B cell (primary cell): ENCODE results near the gene ARPC4. TPM values are rescaled to one million over a fixed set of nuclear protein-coding genes. Genes with fewer than 3 reads are reported as not detected.

Experiments
- ATAC-seq: fragments of 200-7000 bp; cut with Tn5 transposase; one replicate; pipeline ENCODE4 v1.10.0; 2021; ENCODE audit warnings: low read depth, mild to moderate bottlenecking, moderate number of reproducible peaks, moderate library complexity
- CTCF ChIA-PET: fragments of 350-600 bp; sonication (Branson Sonifier 250); formaldehyde crosslinking; loops from one replicate; lab custom pipeline; 2021; ENCODE audit warnings: antibody characterized with exemption, inconsistent platforms; lab: Charles Lee
- POLR2A ChIA-PET: fragments of 350-600 bp; sonication (Branson Sonifier 250); formaldehyde crosslinking; loops from one replicate; lab custom pipeline; 2021; ENCODE audit warnings: antibody characterized with exemption; lab: Charles Lee
- DNase-seq: peaks from one replicate; pipeline ENCODE4 v3.0.0; 2013
- H2AFZ ChIP-seq: 2 replicates; pipeline ENCODE4 v1.6.1; 2012; ENCODE audit warnings: mild to moderate bottlenecking, low read depth, low read length; ENCODE audit not compliant: insufficient read depth, poor library complexity, severe bottlenecking
- H3K27ac ChIP-seq, 2 donors: 1 replicate in 1 of 2; 2 replicates in 1 of 2; pipeline ENCODE4 v1.5.1; 2012 to 2013; ENCODE audit warnings: low read length in 2 of 2, mild to moderate bottlenecking in 2 of 2, moderate library complexity in 1 of 2
- H3K27me3 ChIP-seq, 4 experiments: fragments of 200-600 bp in 1 of 4; sonication (generic) in 1 of 4; replicated peaks in 1 of 4; 1 replicate in 2 of 4; 2 replicates in 2 of 4; pipeline versions ENCODE4 v1.6.1 to v1.7.0; 2013 to 2016; ENCODE audit warnings: low read length in 3 of 4, mild to moderate bottlenecking in 2 of 4, mixed read lengths in 1 of 4, moderate library complexity in 1 of 4; ENCODE audit not compliant: insufficient read depth in 4 of 4, control insufficient read depth in 3 of 4; ENCODE audit errors: control extremely low read depth in 1 of 4
- H3K36me3 ChIP-seq, 2 experiments: replicated peaks in 1 of 2; 1 replicate in 1 of 2; 2 replicates in 1 of 2; pipeline versions ENCODE4 v1.6.1 to v1.7.1; 2013; ENCODE audit warnings: low read length in 1 of 2; ENCODE audit not compliant: insufficient read depth in 2 of 2, control insufficient read depth in 1 of 2; ENCODE audit errors: control extremely low read depth in 1 of 2, extremely low read depth in 1 of 2
- H3K4me1 ChIP-seq, 2 donors: fragments of 200-600 bp in 1 of 2; sonication (generic) in 1 of 2; 1 replicate in 1 of 2; 2 replicates in 1 of 2; pipeline versions ENCODE4 v1.5.1 to v1.6.1; 2013 to 2017; ENCODE audit warnings: low read length in 2 of 2; ENCODE audit not compliant: control insufficient read depth in 2 of 2, insufficient read depth in 2 of 2
- H3K4me2 ChIP-seq: replicated peaks from 2 replicates; pipeline ENCODE3; 2012; ENCODE audit warnings: mild to moderate bottlenecking, low read depth, low read length; ENCODE audit not compliant: poor library complexity, severe bottlenecking
- H3K4me3 ChIP-seq, 5 experiments: fragments of 200-600 bp in 1 of 5; sonication (generic) in 1 of 5; 1 replicate in 3 of 5; 2 replicates in 2 of 5; pipeline versions ENCODE4 v1.5.1 to v1.7.0; 2011 to 2016; ENCODE audit warnings: low read length in 4 of 5, mild to moderate bottlenecking in 4 of 5, low read depth in 2 of 5, control low read depth in 1 of 5, moderate library complexity in 1 of 5; ENCODE audit not compliant: insufficient read depth in 1 of 5; ENCODE audit errors: control extremely low read depth in 1 of 5, extremely low read depth in 1 of 5
- H3K79me2 ChIP-seq: fragments of 200-600 bp; sonication (generic); one replicate; pipeline ENCODE4 v1.6.0; 2016; ENCODE audit warnings: low read length; ENCODE audit not compliant: control insufficient read depth, insufficient read depth
- H3K9ac ChIP-seq: fragments of 200-600 bp; sonication (generic); 2 replicates; pipeline ENCODE4 v1.6.1; 2017; ENCODE audit warnings: mild to moderate bottlenecking, low read length, moderate library complexity
- H3K9me3 ChIP-seq, 3 donors: one replicate each; pipeline versions ENCODE4 v1.6.1 to v1.7.1; 2013; ENCODE audit warnings: low read length in 2 of 3; ENCODE audit not compliant: control insufficient read depth in 2 of 3, insufficient read depth in 1 of 3; ENCODE audit errors: control extremely low read depth in 1 of 3
- H4K20me1 ChIP-seq: 2 replicates; pipeline ENCODE4 v1.6.0; 2012; ENCODE audit warnings: mild to moderate bottlenecking, low read length; ENCODE audit not compliant: insufficient read depth, control insufficient read depth, poor library complexity, severe bottlenecking
- H3K27ac Mint-ChIP-seq: one replicate; pipeline ENCODE4 v1.8.0; 2021; ENCODE audit warnings: mixed read lengths
- H3K27me3 Mint-ChIP-seq: one replicate; pipeline ENCODE4 v1.8.0; 2021; ENCODE audit warnings: mixed read lengths
- H3K4me1 Mint-ChIP-seq: one replicate; pipeline ENCODE4 v1.8.0; 2021; ENCODE audit warnings: mixed read lengths
- H3K4me3 Mint-ChIP-seq: one replicate; pipeline ENCODE4 v1.8.0; 2021; ENCODE audit warnings: mixed read lengths
- H3K9me3 Mint-ChIP-seq: one replicate; pipeline ENCODE4 v1.8.0; 2022; ENCODE audit warnings: mixed read lengths; ENCODE audit not compliant: insufficient read depth
- CTCF ChIP-seq: fragments of 200-600 bp; IDR thresholded peaks from one replicate; pipeline ENCODE4 v1.8.0; 2022; ENCODE audit warnings: antibody characterized with exemption, mild to moderate bottlenecking
- EZH2 ChIP-seq: IDR thresholded peaks from 2 replicates; pipeline ENCODE4 v1.6.1; 2012; ENCODE audit warnings: borderline replicate concordance, low read depth, mild to moderate bottlenecking, moderate library complexity, low read length; ENCODE audit not compliant: insufficient read depth, poor library complexity, severe bottlenecking
- WGBS: methylation state at CpG from one replicate; pipeline ENCODE4 v1.1.5; 2013; ENCODE audit warnings: missing lambda C conversion rate; ENCODE audit not compliant: insufficient coverage; 5-methylcytosine and 5-hydroxymethylcytosine counted together
- intact Hi-C: fragments of 100-400 bp; cut with micrococcal nuclease; formaldehyde crosslinking; loops from one replicate; pipeline ENCODE4 v1.10.0; 2022
- polyA plus RNA-seq: library from polyadenylated mRNA; depleted of rRNA; stranded (reverse); fragments of >200 nt; gene quantifications from 2 replicates; pipeline ENCODE4 v1.2.3, GENCODE V29; 2012
- total RNA-seq, 2 donors: library from RNA; stranded (reverse); fragments of 120-200 nt in 1 of 2; gene quantifications; 1 replicate in 1 of 2; 2 replicates in 1 of 2; pipeline versions ENCODE4 v1.2.3 to v1.2.4, GENCODE V29; 2013 to 2022

ARPC4 gene
- total and polyA plus RNA-seq, 2 donors (not counting 1 experiment from before 2014, with no cell fraction given) = 110 to 174 TPM

- no peak overlapping the region for H3K9ac ChIP-seq
- DNase-seq = no peak
- H3K4me2 ChIP-seq = no peak overlapping the region
- H3K27me3 ChIP-seq = no peaks in the 10 kb centered on the region
- POLR2A ChIA-PET = no interaction called here
- H3K4me3 Mint-ChIP-seq = no peak overlapping the region
- TF ChIP-seq CTCF (no peak), EZH2 (no peak)
- H4K20me1 ChIP-seq = no peaks in the 10 kb centered on the region
- no peak for ATAC-seq
- H3K9me3 Mint-ChIP-seq = no peaks in the 10 kb centered on the region
- H2AFZ ChIP-seq = no peak overlapping the region
- H3K4me3 ChIP-seq = no peak overlapping the region
- H3K79me2 ChIP-seq = no peaks in the 10 kb centered on the region
- no peaks in the 10 kb centered on the region for H3K4me1 ChIP-seq
- CTCF ChIA-PET = interaction anchor here (1.4 kb wide), 1 partner anchor 19 kb away, joined by 3 read pairs; no protein-coding TSS in a partner anchor
- no peaks in the 10 kb centered on the region for H3K4me1 Mint-ChIP-seq
- intact Hi-C loops = no loop called here
- peaks cover 5 to 23% of the 10 kb centered on the region in 2 experiments for H3K36me3 ChIP-seq
- no peak overlapping the region for H3K27ac ChIP-seq
- no peaks in the 10 kb centered on the region for H3K27me3 Mint-ChIP-seq
- H3K9me3 ChIP-seq = peaks cover 0 to 3% (median 0%) of the 10 kb centered on the region in 3 donors
- no peak overlapping the region for H3K27ac Mint-ChIP-seq
- WGBS = 97% methylated on average over 7 of the region's 8 CpGs
These were observed 30.0 kb upstream of the ARPC4 start for GRCh38 chr3:9762871-9763270.

GRCh38 chr3:9765865-9766264 lies 27.0 kb upstream of the ARPC4 start:
- Histone ChIP-seq H3K9me3 (no peaks in the 10 kb centered on the region), H3K4me3 (no peak overlapping the region), H3K79me2 (no peaks in the 10 kb centered on the region), H4K20me1 (no peaks in the 10 kb centered on the region), H2AFZ (no peak overlapping the region), H3K36me3 (peaks cover under 1 to 2% of the 10 kb centered on the region in 2 experiments), H3K27me3 (peaks cover 0 to 12% (median 2%) of the 10 kb centered on the region in 4 experiments), H3K27ac (no peak overlapping the region), H3K9ac (no peak overlapping the region), H3K4me1 (peaks cover 17 to 18% of the 10 kb centered on the region in 2 donors), H3K4me2 (no peak overlapping the region)
- Mint-ChIP-seq H3K4me1 (peaks cover 20% of the 10 kb centered on the region), H3K4me3 (no peak overlapping the region), H3K27ac (no peak overlapping the region), H3K9me3 (no peaks in the 10 kb centered on the region), H3K27me3 (peaks cover 5% of the 10 kb centered on the region)
- TF ChIP-seq EZH2 (no peak), CTCF (no peak)
- intact Hi-C loops = no loop called here
- CTCF ChIA-PET = no interaction called here
- DNase-seq (no peak), ATAC-seq (no peak)
- WGBS = 100% methylated on average over 4 of the region's 4 CpGs
- POLR2A ChIA-PET = no interaction called here
